ENCODE measurements around the gene TPRN. TPM values are rescaled to one million over a fixed set of nuclear protein-coding genes. Genes with fewer than 3 reads are reported as not detected.

Gene TPRN
- polyA plus RNA-seq, 1 experiment: 2.8 TPM

GRCh38 chr9:137183980-137184595 lies 16.5 kb downstream of the TPRN start:
- POLR2A ChIA-PET: no interaction called here
- Histone ChIP-seq H3K27ac (ENCODE audit: low read depth, low read length) (no peak overlapping the region), H3K27me3 (ENCODE audit: control insufficient read depth, insufficient read depth, low read length) (no peaks in the 10 kb centered on the region), H3K9me3 (ENCODE audit: control insufficient read depth, insufficient read depth, low read length) (no peaks in the 10 kb centered on the region; the same call in 1 of the 2 replicates), H3K4me3 (ENCODE audit: low read depth, low read length) (no peak overlapping the region)
- TF ChIP-seq, protein P1, sequence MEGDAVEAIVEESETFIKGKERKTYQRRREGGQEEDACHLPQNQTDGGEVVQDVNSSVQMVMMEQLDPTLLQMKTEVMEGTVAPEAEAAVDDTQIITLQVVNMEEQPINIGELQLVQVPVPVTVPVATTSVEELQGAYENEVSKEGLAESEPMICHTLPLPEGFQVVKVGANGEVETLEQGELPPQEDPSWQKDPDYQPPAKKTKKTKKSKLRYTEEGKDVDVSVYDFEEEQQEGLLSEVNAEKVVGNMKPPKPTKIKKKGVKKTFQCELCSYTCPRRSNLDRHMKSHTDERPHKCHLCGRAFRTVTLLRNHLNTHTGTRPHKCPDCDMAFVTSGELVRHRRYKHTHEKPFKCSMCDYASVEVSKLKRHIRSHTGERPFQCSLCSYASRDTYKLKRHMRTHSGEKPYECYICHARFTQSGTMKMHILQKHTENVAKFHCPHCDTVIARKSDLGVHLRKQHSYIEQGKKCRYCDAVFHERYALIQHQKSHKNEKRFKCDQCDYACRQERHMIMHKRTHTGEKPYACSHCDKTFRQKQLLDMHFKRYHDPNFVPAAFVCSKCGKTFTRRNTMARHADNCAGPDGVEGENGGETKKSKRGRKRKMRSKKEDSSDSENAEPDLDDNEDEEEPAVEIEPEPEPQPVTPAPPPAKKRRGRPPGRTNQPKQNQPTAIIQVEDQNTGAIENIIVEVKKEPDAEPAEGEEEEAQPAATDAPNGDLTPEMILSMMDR (IDR thresholded peaks at IDR 0.05; ENCODE audit: low read depth, low read length): no peak
- no peak for DNase-seq (ENCODE audit: low read depth, low spot score)
- CTCF ChIA-PET: no interaction called here

GRCh38 chr9:137182836-137183235 lies 17.7 kb downstream of the TPRN start:
- TF ChIP-seq, protein P1 (IDR thresholded peaks at IDR 0.05; ENCODE audit: low read depth, low read length): no peak
- CTCF ChIA-PET: no interaction called here
- no peak for DNase-seq (ENCODE audit: low read depth, low spot score)
- H3K4me3 ChIP-seq (ENCODE audit: low read depth, low read length): no peak overlapping the region
- H3K27me3 ChIP-seq (ENCODE audit: control insufficient read depth, insufficient read depth, low read length): no peaks in the 10 kb centered on the region
- POLR2A ChIA-PET: interaction anchor here (1.4 kb wide), 1 partner anchor 58 kb away, joined by 6 read pairs; the partner anchor contains the start of gene TUBB4B
- no peak overlapping the region for H3K27ac ChIP-seq (ENCODE audit: low read depth, low read length)
- no peaks in the 10 kb centered on the region; the same call in 1 of the 2 replicates for H3K9me3 ChIP-seq (ENCODE audit: control insufficient read depth, insufficient read depth, low read length)

- Histone ChIP-seq H3K4me3 (ENCODE audit: low read depth, low read length) (no peak overlapping the region), H3K9me3 (ENCODE audit: control insufficient read depth, insufficient read depth, low read length) (no peaks in the 10 kb centered on the region), H3K27ac (ENCODE audit: low read depth, low read length) (no peak overlapping the region), H3K27me3 (ENCODE audit: control insufficient read depth, insufficient read depth, low read length) (no peaks in the 10 kb centered on the region)
- CTCF ChIA-PET: no interaction called here
- TF ChIP-seq, protein P1 (IDR thresholded peaks at IDR 0.05; ENCODE audit: low read depth, low read length): no peak
- DNase-seq (ENCODE audit: low read depth, low spot score): no peak
- POLR2A ChIA-PET: interaction anchor here (1.4 kb wide), 1 partner anchor 59 kb away, joined by 6 read pairs; the partner anchor contains the start of gene TUBB4B
Measured at GRCh38 chr9:137181680-137182079, 18.9 kb downstream of the TPRN start.

- Histone ChIP-seq H3K9me3 (ENCODE audit: control insufficient read depth, insufficient read depth, low read length) (no peaks in the 10 kb centered on the region), H3K4me3 (ENCODE audit: low read depth, low read length) (no peak overlapping the region), H3K27ac (ENCODE audit: low read depth, low read length) (no peak overlapping the region), H3K27me3 (ENCODE audit: control insufficient read depth, insufficient read depth, low read length) (no peaks in the 10 kb centered on the region)
- no peak for DNase-seq (ENCODE audit: low read depth, low spot score)
- POLR2A ChIA-PET: interaction anchor here (1.2 kb wide), 2 partner anchors 8 to 60 kb away, joined by 3 read pairs; partner anchors contain the start of gene TUBB4B
- TF ChIP-seq, protein P1 (IDR thresholded peaks at IDR 0.05; ENCODE audit: low read depth, low read length): no peak
- CTCF ChIA-PET: no interaction called here
Measured at GRCh38 chr9:137180491-137180890, 20.1 kb downstream of the TPRN start.

DNA sequence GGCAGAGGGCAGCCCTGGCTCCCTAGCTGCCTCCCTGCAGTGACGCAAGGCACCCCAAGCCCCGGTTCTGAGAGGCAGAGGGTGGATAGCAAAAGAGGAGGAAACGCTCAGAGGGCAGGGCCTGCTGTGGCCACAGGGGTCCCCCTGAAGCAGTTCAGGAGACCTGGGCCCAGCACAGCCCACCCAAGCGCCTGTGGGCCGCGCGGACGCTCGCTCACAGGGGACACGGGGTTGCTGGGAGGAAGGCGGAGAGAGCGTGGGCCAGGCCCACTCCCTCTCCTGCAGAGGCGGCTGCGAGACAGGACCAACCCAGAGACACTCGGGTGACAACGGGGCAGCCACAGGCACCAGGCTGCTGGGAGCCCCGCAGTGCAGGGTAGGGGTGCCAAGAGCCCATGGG lies 20.8 kb downstream of the TPRN start:
- TF ChIP-seq, protein P1 (IDR thresholded peaks at IDR 0.05; ENCODE audit: low read depth, low read length): no peak
- no peak for DNase-seq (ENCODE audit: low read depth, low spot score)
- Histone ChIP-seq H3K27me3 (ENCODE audit: control insufficient read depth, insufficient read depth, low read length) (no peaks in the 10 kb centered on the region), H3K4me3 (ENCODE audit: low read depth, low read length) (no peak overlapping the region), H3K27ac (ENCODE audit: low read depth, low read length) (no peak overlapping the region), H3K9me3 (ENCODE audit: control insufficient read depth, insufficient read depth, low read length) (no peaks in the 10 kb centered on the region)
- ChIA-PET CTCF (no interaction called here), POLR2A (interaction anchor here (1.2 kb wide), 3 partner anchors 9 to 61 kb away, joined by 3 read pairs; partner anchors contain the start of gene TUBB4B)

All from AG04450 (cell line).